NCI-H345 treated with DMSO at 0.1 percent for 48 hours (cell line): ENCODE results near the gene CCS.
A peak's percentile ranks its signal among the peaks of the same experiment; 100 is the strongest.
"Not testable (repeated sequence)": the region's sequence is repeated elsewhere in the genome, so short reads cannot be mapped to it uniquely, and the experiment has no call there.

Experiments
- DNase-seq: peaks from one replicate; lab custom pipeline; 2025; ENCODE audit not compliant: unreplicated experiment; lab: John Stamatoyannopoulos, UW

Gene CCS

GRCh38 chr11:66561178-66561974 is 31.6 kb upstream of the CCS start:
- DNase-seq: no peak

- DNase-seq: no peak
Measured at GRCh38 chr11:66561975-66562248, 31.1 kb upstream of the CCS start.

GRCh38 chr11:66562275-66562674 is 30.7 kb upstream of the CCS start:
- no peak for DNase-seq

GRCh38 chr11:66562907-66563583 is 29.9 kb upstream of the CCS start:
- no peak for DNase-seq

- no peak for DNase-seq
Measured at GRCh38 chr11:66563832-66564231, 29.2 kb upstream of the CCS start.

GRCh38 chr11:66564538-66564937 is 28.4 kb upstream of the CCS start:
- DNase-seq: no peak

GRCh38 chr11:66564984-66565383 is 28.0 kb upstream of the CCS start:
- DNase-seq: no peak

GRCh38 chr11:66566221-66566620 is 26.8 kb upstream of the CCS start:
- no peak for DNase-seq

- DNase-seq: no peak
Measured at GRCh38 chr11:66567787-66568123, 25.2 kb upstream of the CCS start.

GRCh38 chr11:66568124-66568916 is 24.7 kb upstream of the CCS start, which contains the start of gene CTSF:
Gene CTSF, minus strand, starts transcription at chr11:66568606. Its CDS starts 120 bp downstream, at chr11:66568486.
- peak; percentile 54 for DNase-seq

- DNase-seq: no peak
Measured at GRCh38 chr11:66569076-66569475, 23.9 kb upstream of the CCS start.

- no peak for DNase-seq
Measured at GRCh38 chr11:66570079-66570849, 22.7 kb upstream of the CCS start.

- no peak for DNase-seq
Measured at GRCh38 chr11:66570850-66571180, 22.2 kb upstream of the CCS start.

GRCh38 chr11:66579017-66579606 is 13.9 kb upstream of the CCS start:
- DNase-seq: no peak

GRCh38 chr11:66580803-66581202 is 12.2 kb upstream of the CCS start:
- DNase-seq: no peak

GRCh38 chr11:66581261-66581660 is 11.7 kb upstream of the CCS start:
- no peak for DNase-seq

- not testable (repeated sequence) for DNase-seq
Measured at GRCh38 chr11:66582565-66583147, 10.3 kb upstream of the CCS start.

- not testable (repeated sequence) for DNase-seq
Measured at GRCh38 chr11:66585447-66585846, 7.5 kb upstream of the CCS start.

- DNase-seq: no peak
Measured at GRCh38 chr11:66586136-66586535, 6.8 kb upstream of the CCS start.

GRCh38 chr11:66589315-66589714 is 3.7 kb upstream of the CCS start:
- not testable (repeated sequence) for DNase-seq
